NCI-H2107 (cell line): ENCODE results near the gene SYNE2.

ENCODE experiments used
- DNase-seq: peaks from one replicate; lab custom pipeline; 2025; lab: John Stamatoyannopoulos, UW

SYNE2 gene

GRCh38 chr14:63911404-63911803 lies 58.6 kb downstream of the SYNE2 start:
- no peak for DNase-seq

GRCh38 chr14:63912286-63912685 lies 59.5 kb downstream of the SYNE2 start:
- peak; percentile 63 for DNase-seq

GRCh38 chr14:63918411-63918810 lies 65.6 kb downstream of the SYNE2 start:
- DNase-seq: no peak

- DNase-seq: no peak
Measured at GRCh38 chr14:63922696-63923421, 70.1 kb downstream of the SYNE2 start.

GRCh38 chr14:63923422-63923752 lies 70.6 kb downstream of the SYNE2 start:
- DNase-seq: no peak

- no peak for DNase-seq
Measured at GRCh38 chr14:63924375-63924774, 71.6 kb downstream of the SYNE2 start.

- no peak for DNase-seq
Measured at GRCh38 chr14:63926641-63927040, 73.8 kb downstream of the SYNE2 start.

GRCh38 chr14:63928744-63929174 lies 76.0 kb downstream of the SYNE2 start:
- DNase-seq: no peak

GRCh38 chr14:63933110-63933509 lies 80.3 kb downstream of the SYNE2 start:
- DNase-seq: no peak

- no peak for DNase-seq
Measured at GRCh38 chr14:63933711-63934110, 80.9 kb downstream of the SYNE2 start.

- no peak for DNase-seq
Measured at GRCh38 chr14:63938198-63939005, 85.6 kb downstream of the SYNE2 start.

GRCh38 chr14:63939006-63939270 lies 86.1 kb downstream of the SYNE2 start:
- DNase-seq: no peak

- DNase-seq: no peak
Measured at GRCh38 chr14:63940387-63940786, 87.6 kb downstream of the SYNE2 start.

- DNase-seq: no peak
Measured at GRCh38 chr14:63941023-63941422, 88.2 kb downstream of the SYNE2 start.

GRCh38 chr14:63949696-63950095 lies 96.9 kb downstream of the SYNE2 start:
- DNase-seq: no peak

GRCh38 chr14:63951021-63951420 lies 98.2 kb downstream of the SYNE2 start:
- DNase-seq: no peak

GRCh38 chr14:63951429-63951828 lies 98.6 kb downstream of the SYNE2 start:
- DNase-seq: no peak

GRCh38 chr14:63952053-63952932 lies 99.5 kb downstream of the SYNE2 start:
- no peak for DNase-seq

GRCh38 chr14:63952933-63953437 lies 100.2 kb downstream of the SYNE2 start:
- no peak for DNase-seq

- no peak for DNase-seq
Measured at GRCh38 chr14:63956326-63956725, 103.5 kb downstream of the SYNE2 start.

- DNase-seq: no peak
Measured at GRCh38 chr14:63960926-63961567, 108.2 kb downstream of the SYNE2 start.

- no peak for DNase-seq
Measured at GRCh38 chr14:63962906-63963305, 110.1 kb downstream of the SYNE2 start.
